Endodermal cell (in vitro differentiated cells): ENCODE measurements around the gene RPS10. TPM values are rescaled to one million over a fixed set of nuclear protein-coding genes. Genes with fewer than 3 reads are reported as not detected.

Experiments
- DNase-seq: peaks from one replicate; pipeline ENCODE4 v3.0.0-alpha.2; 2017
- H3K27ac ChIP-seq: 2 replicates; pipeline ENCODE4 v1.5.1; 2013; ENCODE audit warnings: mild to moderate bottlenecking, low read depth, low read length, moderate library complexity
- H3K27me3 ChIP-seq: 2 replicates; pipeline ENCODE4 v1.6.1; 2013; ENCODE audit warnings: mild to moderate bottlenecking, low read length, moderate library complexity; ENCODE audit not compliant: insufficient read depth, control insufficient read depth, poor library complexity, severe bottlenecking
- H3K36me3 ChIP-seq: 2 replicates; pipeline ENCODE4 v1.7.0; 2013; ENCODE audit warnings: mild to moderate bottlenecking, low read length, moderate library complexity; ENCODE audit not compliant: control insufficient read depth, insufficient read depth
- H3K4me1 ChIP-seq: one replicate; pipeline ENCODE4 v1.7.0; 2013; ENCODE audit warnings: low read length; ENCODE audit not compliant: control insufficient read depth, insufficient read depth
- H3K4me3 ChIP-seq: 2 replicates; pipeline ENCODE4 v1.5.1; 2013; ENCODE audit warnings: mild to moderate bottlenecking, low read length, moderate library complexity
- H3K9ac ChIP-seq: 2 replicates; pipeline ENCODE4 v1.6.1; 2013; ENCODE audit warnings: mild to moderate bottlenecking, low read length, moderate library complexity; ENCODE audit not compliant: poor library complexity, severe bottlenecking; ENCODE audit errors: extremely low read depth
- H3K9me3 ChIP-seq: 2 replicates; pipeline ENCODE4 v1.6.1; 2013; ENCODE audit warnings: mild to moderate bottlenecking, low read length, moderate library complexity; ENCODE audit not compliant: control insufficient read depth
- H3K27ac Mint-ChIP-seq: 2 replicates; pipeline ENCODE4 v1.8.0; 2020; ENCODE audit warnings: mixed read lengths
- H3K27me3 Mint-ChIP-seq: 2 replicates; pipeline ENCODE4 v1.8.0; 2021; ENCODE audit warnings: mild to moderate bottlenecking, mixed read lengths; ENCODE audit not compliant: insufficient read depth
- H3K36me3 Mint-ChIP-seq: 2 replicates; pipeline ENCODE4 v1.8.0; 2020; ENCODE audit warnings: low read depth, mixed read lengths
- H3K4me1 Mint-ChIP-seq: 2 replicates; pipeline ENCODE4 v1.8.0; 2020; ENCODE audit warnings: mixed read lengths
- H3K4me3 Mint-ChIP-seq: 2 replicates; pipeline ENCODE4 v1.8.0; 2020; ENCODE audit warnings: mild to moderate bottlenecking, moderate library complexity, mixed read lengths
- H3K9me3 Mint-ChIP-seq: 2 replicates; pipeline ENCODE4 v1.8.0; 2020; ENCODE audit warnings: mild to moderate bottlenecking, mixed read lengths
- CTCF ChIP-seq: fragments of 200-600 bp; sonication (generic); conservative IDR thresholded peaks from 2 replicates; pipeline ENCODE4 v1.5.0; 2021; ENCODE audit warnings: antibody characterized with exemption, mild to moderate bottlenecking
- WGBS, 2 experiments: methylation state at CpG; one replicate each; pipeline versions ENCODE4 v1.1.5 to v1.1.7; 2013; ENCODE audit warnings: missing lambda C conversion rate in 2 of 2, mixed read lengths in 1 of 2; ENCODE audit not compliant: insufficient coverage in 1 of 2, insufficient read length in 1 of 2; 5-methylcytosine and 5-hydroxymethylcytosine counted together
- total RNA-seq, 2 donors: library from RNA; stranded (reverse); fragmentation: NEBNext Ultra II Directional in 1 of 2; extraction: Animal tissue kit (Norgen Biotek cat#: 25700) in 1 of 2; gene quantifications; 2 replicates in 1 of 2; 3 replicates in 1 of 2; pipeline ENCODE4 v1.2.1, GENCODE V29; 2021

The RPS10 gene
- total RNA-seq, 2 donors from 2014 or later: 1,892 to 2,030 TPM

- H3K4me3 Mint-ChIP-seq: no peak overlapping the region
- no peaks in the 10 kb centered on the region for H3K36me3 ChIP-seq
- no peaks in the 10 kb centered on the region for H3K4me1 Mint-ChIP-seq
- H3K27ac ChIP-seq: no peak overlapping the region
- peaks cover 2% of the 10 kb centered on the region for H3K36me3 Mint-ChIP-seq
- H3K9ac ChIP-seq: no peak overlapping the region
- H3K4me3 ChIP-seq: no peak overlapping the region
- H3K27me3 Mint-ChIP-seq: no peaks in the 10 kb centered on the region
- no peak for TF ChIP-seq CTCF
- no peaks in the 10 kb centered on the region for H3K4me1 ChIP-seq
- no peak overlapping the region for H3K27ac Mint-ChIP-seq
- H3K9me3 Mint-ChIP-seq: peaks cover 15% of the 10 kb centered on the region
- no CpG with 5 or more reads among the region's 1 CpG for WGBS, 2 experiments
- H3K9me3 ChIP-seq: peaks cover 14% of the 10 kb centered on the region
- no peaks in the 10 kb centered on the region for H3K27me3 ChIP-seq
- DNase-seq: no peak
Measured at GRCh38 chr6:34473967-34474366, 48.1 kb upstream of the RPS10 start.

- Histone ChIP-seq H3K4me1 (no peaks in the 10 kb centered on the region), H3K4me3 (no peak overlapping the region), H3K36me3 (no peaks in the 10 kb centered on the region), H3K9ac (no peak overlapping the region), H3K9me3 (peaks cover 14% of the 10 kb centered on the region), H3K27me3 (no peaks in the 10 kb centered on the region), H3K27ac (no peak overlapping the region)
- no peak overlapping the region for H3K4me3 Mint-ChIP-seq
- TF ChIP-seq CTCF: no peak
- H3K27me3 Mint-ChIP-seq: no peaks in the 10 kb centered on the region
- WGBS, 2 experiments: 92 to 100% methylated on average over 1 to 5 of the region's 5 CpGs
- peaks cover 15% of the 10 kb centered on the region for H3K9me3 Mint-ChIP-seq
- H3K36me3 Mint-ChIP-seq: peaks cover 2% of the 10 kb centered on the region
- no peak for DNase-seq
- H3K27ac Mint-ChIP-seq: no peak overlapping the region
- no peaks in the 10 kb centered on the region for H3K4me1 Mint-ChIP-seq
Measured at GRCh38 chr6:34472425-34472824, 46.6 kb upstream of the RPS10 start.

- no peak for TF ChIP-seq CTCF
- H3K27ac ChIP-seq: no peak overlapping the region
- no peak overlapping the region for H3K9ac ChIP-seq
- DNase-seq: no peak
- H3K27me3 ChIP-seq: peaks cover 6% of the 10 kb centered on the region
- peaks cover 4% of the 10 kb centered on the region for H3K4me1 ChIP-seq
- Mint-ChIP-seq H3K36me3 (no peaks in the 10 kb centered on the region), H3K4me1 (peaks cover 3% of the 10 kb centered on the region), H3K27ac (no peak overlapping the region), H3K27me3 (peaks cover 8% of the 10 kb centered on the region), H3K9me3 (peaks cover 11% of the 10 kb centered on the region), H3K4me3 (no peak overlapping the region)
- H3K9me3 ChIP-seq: peaks cover 8% of the 10 kb centered on the region
- no peak overlapping the region for H3K4me3 ChIP-seq
- no peaks in the 10 kb centered on the region for H3K36me3 ChIP-seq
- WGBS, 2 experiments: 87 to 92% methylated on average over 2 to 3 of the region's 3 CpGs
Measured at GRCh38 chr6:34469499-34469898, 43.6 kb upstream of the RPS10 start.
